Muscle of leg (tissue), 11 donors: ENCODE data around the gene HSF4. TPM values are rescaled to one million over a fixed set of nuclear protein-coding genes. Genes with fewer than 3 reads are reported as not detected.

Experiments
- DNase-seq: peaks from one replicate; pipeline ENCODE4 v3.0.0; 2013
- H3K27ac ChIP-seq: one replicate; pipeline ENCODE4 v1.5.1; 2013; ENCODE audit warnings: mild to moderate bottlenecking, low read length, control low read depth
- H3K27me3 ChIP-seq: one replicate; pipeline ENCODE4 v1.6.1; 2013; ENCODE audit warnings: low read length; ENCODE audit not compliant: control insufficient read depth, insufficient read depth
- H3K36me3 ChIP-seq: one replicate; pipeline ENCODE4 v1.6.1; 2013; ENCODE audit warnings: low read length; ENCODE audit not compliant: control insufficient read depth, insufficient read depth
- H3K4me1 ChIP-seq: one replicate; pipeline ENCODE4 v1.6.1; 2013; ENCODE audit warnings: low read length; ENCODE audit not compliant: control insufficient read depth, insufficient read depth
- H3K4me3 ChIP-seq: one replicate; pipeline ENCODE4 v1.5.1; 2013; ENCODE audit warnings: low read length, control low read depth
- H3K9me3 ChIP-seq: replicated peaks from 2 replicates; pipeline ENCODE4 v1.6.1; 2013; ENCODE audit warnings: low read depth, low read length; ENCODE audit not compliant: control insufficient read depth
- WGBS: methylation state at CpG from one replicate; pipeline ENCODE4 v1.1.5; 2013; ENCODE audit warnings: missing lambda C conversion rate; ENCODE audit not compliant: insufficient coverage; 5-methylcytosine and 5-hydroxymethylcytosine counted together
- polyA plus RNA-seq, 8 donors: library from polyadenylated mRNA; unstranded; fragments of 120-200 nt; gene quantifications; one replicate each; pipeline versions ENCODE4 v1.2.1 to v1.2.3, GENCODE V29; 2013; ENCODE audit warnings: inconsistent platforms in 1 of 8, low replicate concordance in 1 of 8; ENCODE audit not compliant: insufficient read length in 8 of 8, insufficient read depth in 1 of 8
- total RNA-seq: library from RNA; stranded (reverse); fragments of 120-200 nt; gene quantifications from one replicate; pipeline ENCODE4 v1.2.4, GENCODE V29; 2013

The HSF4 gene
- total and polyA plus RNA-seq, 9 donors: 2.1 to 4.7 (median 3.5) TPM

- H3K4me1 ChIP-seq: peaks cover 19% of the 10 kb centered on the region
- 39% methylated on average over 77 of the region's 77 CpGs for WGBS
- no peak overlapping the region for H3K4me3 ChIP-seq
- no peaks in the 10 kb centered on the region for H3K9me3 ChIP-seq
- no peak overlapping the region for H3K27ac ChIP-seq
- peaks cover 47% of the 10 kb centered on the region for H3K27me3 ChIP-seq
- peaks cover 45% of the 10 kb centered on the region for H3K36me3 ChIP-seq
- no peak for DNase-seq
Observed at GRCh38 chr16:67149276-67150046, 15.1 kb upstream of the HSF4 start.

- peaks cover 55% of the 10 kb centered on the region for H3K27me3 ChIP-seq
- H3K27ac ChIP-seq: peak overlapping the region; percentile 77
- 2% methylated on average over 94 of the region's 94 CpGs for WGBS
- peaks cover 27% of the 10 kb centered on the region for H3K4me1 ChIP-seq
- peak; percentile 94 for DNase-seq
- peaks cover 38% of the 10 kb centered on the region for H3K36me3 ChIP-seq
- H3K9me3 ChIP-seq: no peaks in the 10 kb centered on the region
- H3K4me3 ChIP-seq: peak overlapping the region; percentile 69
Observed at GRCh38 chr16:67150047-67150832, 14.3 kb upstream of the HSF4 start.

DNA sequence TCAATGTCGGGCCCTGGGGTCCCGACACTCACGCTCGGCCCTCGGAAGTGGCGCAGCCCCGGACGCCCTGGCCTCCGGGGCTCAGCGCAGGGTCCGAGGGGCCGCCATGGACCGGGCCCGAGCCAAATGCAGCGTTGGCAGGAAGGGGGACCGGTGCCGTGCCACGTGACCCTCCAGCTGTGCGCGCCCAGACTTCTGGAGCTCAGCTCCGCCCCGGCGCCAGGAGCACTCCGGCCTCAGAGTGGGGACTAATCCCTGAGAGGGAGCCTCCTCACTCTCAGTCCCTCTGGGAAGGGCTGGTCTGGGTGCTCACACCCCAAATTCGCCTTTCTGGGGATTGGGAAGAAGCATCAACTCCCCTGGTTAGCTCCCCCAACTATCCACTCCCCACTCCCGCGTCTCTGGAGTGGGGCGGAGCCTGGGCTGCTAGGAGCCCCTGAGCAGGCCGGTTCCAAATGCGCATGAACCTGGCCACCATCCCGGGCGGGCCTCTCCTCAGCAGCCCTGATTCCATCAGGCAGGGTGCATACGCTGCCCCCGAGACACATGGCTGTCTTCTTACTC is 13.6 kb upstream of the HSF4 start, which contains the start of gene B3GNT9:
B3GNT9 (minus strand) TSS at position 166 of the 564 bp plus-strand sequence. CDS start 513 bp downstream, outside the sequence.
- Histone ChIP-seq H3K27ac (peak within 1 kb of the TSS; percentile 77), H3K4me3 (peak within 1 kb of the TSS; percentile 69), H3K9me3 (no peaks in the 10 kb centered on the region), H3K4me1 (peaks cover 32% of the 10 kb centered on the region), H3K27me3 (peaks cover 60% of the 10 kb centered on the region), H3K36me3 (peaks cover 31% of the 10 kb centered on the region)
- DNase-seq: peak; percentile 94
- WGBS: under 1% methylated on average over 21 of the region's 34 CpGs

- peak overlapping the region; percentile 69 for H3K4me3 ChIP-seq
- H3K27me3 ChIP-seq: peaks cover 66% of the 10 kb centered on the region
- no peaks in the 10 kb centered on the region for H3K9me3 ChIP-seq
- DNase-seq: no peak
- H3K27ac ChIP-seq: peak overlapping the region; percentile 77
- peaks cover 33% of the 10 kb centered on the region for H3K4me1 ChIP-seq
- WGBS: 42% methylated on average over 5 of the region's 8 CpGs
- H3K36me3 ChIP-seq: peaks cover 24% of the 10 kb centered on the region
Observed at GRCh38 chr16:67151431-67152097, 13.0 kb upstream of the HSF4 start.

DNA sequence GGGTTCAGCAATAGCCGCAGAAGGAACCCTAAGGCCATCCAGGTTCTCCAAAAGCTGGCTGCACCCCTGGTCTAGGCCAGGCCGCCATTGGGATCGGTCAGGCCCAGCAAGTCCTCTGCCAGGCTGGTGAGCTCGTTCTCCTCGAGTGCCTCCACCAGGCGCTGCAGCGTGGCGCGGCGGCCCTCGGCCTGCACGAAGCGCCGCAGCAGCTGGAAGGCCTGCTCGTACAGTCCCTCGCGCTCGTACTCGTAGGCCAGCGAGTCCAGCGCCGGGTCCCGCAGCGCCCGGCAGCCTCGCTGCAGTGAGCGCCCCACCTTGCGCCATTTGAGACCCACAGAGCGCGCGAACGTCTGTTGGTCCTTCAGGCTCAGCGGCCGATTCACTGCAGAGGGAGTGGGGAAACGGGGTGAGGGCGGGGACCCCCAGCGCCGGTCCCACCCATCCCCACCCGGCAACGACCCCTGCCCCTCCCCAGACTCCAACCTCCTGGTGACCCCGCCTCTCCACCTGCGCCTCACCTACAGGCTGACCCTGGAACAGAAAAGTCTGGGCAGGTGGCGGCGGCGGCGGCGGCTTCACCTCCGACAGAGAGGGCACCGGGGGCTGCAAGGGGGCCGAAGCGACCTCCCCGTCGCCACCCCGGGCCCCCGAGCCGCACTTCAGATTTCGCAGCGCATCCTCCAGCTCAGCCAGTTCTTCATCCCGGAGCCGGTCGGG is 9.8 kb upstream of the HSF4 start:
- H3K9me3 ChIP-seq: no peaks in the 10 kb centered on the region
- peaks cover 37% of the 10 kb centered on the region for H3K4me1 ChIP-seq
- no peaks in the 10 kb centered on the region for H3K36me3 ChIP-seq
- no peak for DNase-seq
- WGBS: 8% methylated on average over 49 of the region's 61 CpGs
- H3K4me3 ChIP-seq: peak overlapping the region; percentile 9
- peaks cover 86% of the 10 kb centered on the region for H3K27me3 ChIP-seq
- no peak overlapping the region for H3K27ac ChIP-seq

DNA sequence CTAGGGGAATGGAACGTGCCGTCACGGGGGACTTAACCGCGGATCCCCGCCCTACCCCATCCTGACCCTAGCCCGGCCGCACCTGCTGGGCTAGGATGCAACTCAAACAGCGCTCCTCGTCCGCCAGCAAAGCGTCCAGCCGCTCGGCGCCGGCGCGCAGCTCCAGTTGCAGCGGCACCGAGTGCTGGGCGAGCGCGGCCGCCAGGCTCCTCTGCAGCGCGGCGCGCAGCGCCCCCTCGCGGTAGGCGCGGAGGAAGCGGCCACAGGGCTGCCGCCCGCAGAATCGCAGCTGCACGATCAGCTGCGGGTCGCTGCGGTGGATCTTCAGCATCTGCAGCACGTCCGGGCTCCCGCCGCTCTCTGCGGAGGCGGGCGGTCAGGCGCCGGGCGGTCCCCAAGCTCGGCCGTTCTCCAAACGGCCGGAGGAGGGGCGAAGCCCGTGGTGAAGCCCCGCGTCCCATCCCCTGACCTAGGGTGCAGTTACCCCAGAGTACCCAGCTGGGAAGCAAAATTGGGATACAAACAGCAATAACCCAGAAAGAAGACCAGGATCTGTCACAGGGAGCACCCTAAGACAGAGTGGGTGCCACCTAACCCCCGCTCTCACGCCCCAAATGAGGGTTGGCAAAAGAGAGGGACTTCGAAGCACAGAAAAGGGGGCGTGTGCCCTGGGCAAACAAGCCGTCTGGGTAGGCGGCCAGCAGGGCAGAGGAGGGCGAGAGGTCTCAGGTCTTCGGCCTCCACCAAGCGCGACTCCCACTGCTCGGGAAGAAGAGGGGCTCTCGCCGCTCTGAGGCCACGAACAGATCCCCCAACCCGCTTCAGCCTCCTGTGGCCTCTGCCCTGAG is 9.0 kb upstream of the HSF4 start:
- no peak overlapping the region for H3K27ac ChIP-seq
- H3K36me3 ChIP-seq: no peaks in the 10 kb centered on the region
- peaks cover 91% of the 10 kb centered on the region for H3K27me3 ChIP-seq
- 2% methylated on average over 64 of the region's 74 CpGs for WGBS
- H3K4me3 ChIP-seq: peak overlapping the region; percentile 9
- no peaks in the 10 kb centered on the region for H3K9me3 ChIP-seq
- peaks cover 42% of the 10 kb centered on the region for H3K4me1 ChIP-seq
- DNase-seq: peak; percentile 86

DNA sequence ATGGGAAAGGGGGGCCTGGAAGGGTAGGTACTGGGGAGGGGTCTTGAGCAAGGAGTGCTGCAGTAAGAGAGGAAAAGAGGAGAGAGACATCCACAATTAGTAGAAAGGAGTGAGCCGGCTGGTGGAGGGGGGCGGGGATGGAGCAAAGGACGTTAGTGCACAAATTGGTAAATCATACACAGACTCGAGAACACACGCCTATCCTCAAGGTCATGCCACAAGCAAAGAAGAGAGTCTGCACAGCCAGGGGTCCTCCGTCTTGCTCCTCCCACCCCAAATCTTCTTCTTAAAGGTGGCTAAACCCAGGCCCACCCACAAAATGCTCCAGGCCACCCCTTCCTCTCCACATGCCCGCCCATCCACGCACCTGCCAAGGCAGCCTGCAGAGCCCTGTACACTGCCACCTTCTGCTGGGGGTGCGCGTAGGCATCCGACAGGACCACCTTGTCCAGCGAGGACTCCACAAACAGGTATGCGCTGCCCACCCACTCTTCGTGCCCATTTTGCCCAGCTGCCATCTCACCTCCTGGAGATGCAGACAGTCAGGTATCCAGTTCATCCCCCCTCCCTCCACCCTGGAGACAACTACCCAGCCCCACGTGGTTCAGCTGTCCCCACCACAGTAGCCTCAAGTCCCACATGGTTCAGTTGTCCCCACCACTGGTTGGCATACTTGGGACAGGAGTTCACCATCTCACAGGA is 8.3 kb upstream of the HSF4 start:
- 30% methylated on average over 10 of the region's 15 CpGs for WGBS
- H3K4me3 ChIP-seq: no peak overlapping the region
- peaks cover 41% of the 10 kb centered on the region for H3K4me1 ChIP-seq
- no peaks in the 10 kb centered on the region for H3K36me3 ChIP-seq
- H3K27me3 ChIP-seq: peaks cover 92% of the 10 kb centered on the region
- no peak overlapping the region for H3K27ac ChIP-seq
- DNase-seq: no peak
- H3K9me3 ChIP-seq: no peaks in the 10 kb centered on the region

DNA sequence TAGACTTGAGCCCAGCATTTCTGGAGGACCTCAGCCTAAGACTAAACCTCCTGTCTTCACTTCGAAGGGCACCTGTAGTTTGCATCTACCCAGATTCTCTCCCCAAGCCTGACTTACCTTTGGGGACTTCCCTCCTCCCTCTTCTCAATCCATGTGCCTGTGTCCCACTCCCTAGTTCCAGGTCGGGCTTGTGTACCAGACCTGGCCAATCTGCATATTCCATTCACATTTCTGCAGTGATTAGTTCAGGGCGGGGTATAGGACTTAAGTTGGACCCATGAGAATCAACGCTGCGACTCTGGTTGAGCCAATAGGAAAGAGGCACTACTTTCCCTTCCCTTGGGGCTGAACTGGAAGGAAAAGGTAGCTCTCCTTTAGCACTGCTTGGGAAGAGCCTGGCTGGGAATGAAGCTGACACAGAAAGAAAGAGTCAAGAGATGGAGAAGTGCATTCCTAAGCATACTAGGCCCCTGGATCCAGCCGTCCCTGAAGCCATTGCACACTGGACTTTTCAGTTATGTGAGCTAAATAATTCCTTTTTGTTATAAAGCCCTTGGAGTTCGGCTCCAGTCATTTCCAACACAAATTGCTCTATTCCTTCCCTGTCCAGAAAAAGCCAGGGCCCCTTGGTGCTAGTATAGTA is 7.3 kb upstream of the HSF4 start:
- no peak overlapping the region for H3K27ac ChIP-seq
- no peak for DNase-seq

More for the DNA sequence above, 7.3 kb upstream of the HSF4 start:
- H3K4me1 ChIP-seq: peaks cover 41% of the 10 kb centered on the region
- peaks cover 93% of the 10 kb centered on the region for H3K27me3 ChIP-seq
- H3K9me3 ChIP-seq: no peaks in the 10 kb centered on the region
- H3K4me3 ChIP-seq: no peak overlapping the region
- no peaks in the 10 kb centered on the region for H3K36me3 ChIP-seq
- 26% methylated on average over 4 of the region's 7 CpGs for WGBS
